ENCODE measurements around the gene EVPLL.
"Not testable (repeated sequence)": the region's sequence is repeated elsewhere in the genome, so short reads cannot be mapped to it uniquely, and the experiment has no call there.

EVPLL gene

DNA sequence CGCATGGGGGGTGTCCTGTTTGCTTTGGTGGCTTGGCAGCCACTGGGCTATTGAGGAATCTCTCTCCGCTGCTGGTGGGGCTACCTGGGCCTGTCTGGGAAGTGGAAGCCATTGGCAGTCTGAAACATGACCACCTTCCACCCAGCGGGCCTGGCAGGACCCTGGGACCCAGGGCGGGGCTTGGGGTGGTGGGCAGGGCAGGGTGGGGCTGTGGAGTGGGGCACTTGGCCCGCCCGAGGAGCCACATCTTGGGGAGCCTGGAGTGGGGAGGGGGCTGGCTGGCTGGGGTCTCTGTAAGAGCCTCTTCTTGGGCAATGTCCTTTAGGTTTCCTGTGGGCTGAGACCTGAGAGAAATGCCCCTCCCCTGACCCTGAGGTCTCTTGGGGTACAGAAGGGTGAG lies 48.0 kb downstream of the EVPLL start:
- not testable (repeated sequence) for DNase-seq (ENCODE audit: low read depth)

DNA sequence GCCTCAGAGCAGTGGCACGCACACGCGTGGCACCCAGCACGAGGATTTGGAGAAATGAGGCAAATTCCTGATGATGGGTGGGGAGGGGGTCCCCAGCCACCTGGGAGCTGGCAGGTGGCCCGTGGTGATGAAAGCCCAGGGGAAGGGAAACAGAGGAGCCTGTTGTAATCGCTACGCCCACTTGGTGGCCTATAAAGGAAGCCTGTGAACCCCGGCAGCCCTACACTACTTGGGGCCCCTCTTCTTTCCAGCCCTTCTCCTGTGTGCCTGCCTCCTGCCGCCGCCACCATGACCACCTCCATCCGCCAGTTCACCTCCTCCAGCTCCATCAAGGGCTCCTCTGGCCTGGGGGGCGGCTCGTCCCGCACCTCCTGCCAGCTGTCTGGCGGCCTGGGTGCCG lies 49.1 kb downstream of the EVPLL start:
- DNase-seq (ENCODE audit: low read depth) = not testable (repeated sequence)

DNA sequence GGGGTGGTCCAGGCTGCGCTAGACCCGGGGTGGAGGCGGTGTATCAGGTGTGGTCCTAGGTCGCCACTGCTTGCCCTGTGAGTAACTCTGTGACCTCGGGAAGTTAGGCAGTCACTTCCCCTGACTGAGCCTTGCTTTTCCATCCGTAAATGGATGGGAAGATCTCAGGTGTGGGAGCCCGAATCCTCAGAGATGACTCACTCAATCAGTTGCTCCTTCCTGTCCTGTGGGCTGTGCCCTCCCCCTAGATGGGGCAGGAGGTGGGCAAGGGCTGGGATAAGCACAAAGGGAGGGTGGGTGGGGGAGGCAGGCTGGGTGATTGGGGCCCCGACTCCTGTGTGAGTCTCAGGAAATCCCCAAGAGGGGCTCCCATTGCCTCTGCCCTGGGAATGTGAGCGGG lies 54.6 kb downstream of the EVPLL start:
- DNase-seq (ENCODE audit: low read depth) = not testable (repeated sequence)

Measured in T-helper 22 cell (primary cell).